K562 (cell line): ENCODE results near the gene PCNX2. TPM values are rescaled to one million over a fixed set of nuclear protein-coding genes. Genes with fewer than 3 reads are reported as not detected.
A peak's percentile ranks its signal among the peaks of the same experiment; 100 is the strongest.

Experiments
- DIDO1 ChIP-seq: fragments of 450-650 bp; IDR thresholded peaks from 2 replicates; pipeline ENCODE4 v1.6.1; 2016; ENCODE audit warnings: low read depth, missing biosample characterization, missing genetic modification characterization
- HDGF ChIP-seq: fragments of 450-650 bp; IDR thresholded peaks from 2 replicates; pipeline ENCODE4 v1.6.1; 2016
- HNRNPK ChIP-seq: fragments of 200-400 bp; formaldehyde crosslinking; IDR thresholded peaks from one replicate; pipeline ENCODE4 v1.6.1; 2018; ENCODE audit warnings: mild to moderate bottlenecking, low read depth, low read length; ENCODE audit not compliant: poor library complexity, severe bottlenecking
- JUND ChIP-seq, 2 experiments: IDR thresholded peaks; 2 replicates in 1 of 2; 3 replicates in 1 of 2; pipeline ENCODE4 v1.6.1; 2011; ENCODE audit warnings: borderline replicate concordance in 2 of 2, low read depth in 2 of 2, low read length in 2 of 2, improper control_type of control experiment in 1 of 2, missing biosample characterization in 1 of 2, missing genetic modification characterization in 1 of 2, missing genetic modification reagents in 1 of 2
- KHSRP ChIP-seq: fragments of 450-650 bp; IDR thresholded peaks from 2 replicates; pipeline ENCODE4 v1.6.1; 2017
- NONO ChIP-seq, 2 experiments: fragments of 200-400 bp in 1 of 2; fragments of 450-650 bp in 1 of 2; formaldehyde crosslinking in 1 of 2; IDR thresholded peaks; 2 replicates each; pipeline ENCODE4 v1.6.1; 2017; ENCODE audit warnings: low read depth in 2 of 2, mild to moderate bottlenecking in 2 of 2, moderate library complexity in 2 of 2, low read length in 1 of 2
- SMC3 ChIP-seq: conservative IDR thresholded peaks from 2 replicates; pipeline ENCODE4 v1.6.1; 2011; ENCODE audit warnings: low read depth, low read length, improper control_type of control experiment; ENCODE audit not compliant: insufficient read depth
- SREBF2 ChIP-seq: sonication (generic); formaldehyde crosslinking; IDR thresholded peaks from 2 replicates; pipeline ENCODE4 v1.4.0; 2020; ENCODE audit warnings: mild to moderate bottlenecking, missing genetic modification reagents
- ZFPM2 ChIP-seq: fragments of 250-450 bp; sonication (Bioruptor Pico); IDR thresholded peaks from 2 replicates; pipeline ENCODE4 v1.5.1; 2022; ENCODE audit warnings: mild to moderate bottlenecking
- ZNF780A ChIP-seq: fragments of 250-450 bp; sonication (Bioruptor Pico); IDR thresholded peaks from 2 replicates; pipeline ENCODE4 v1.5.0; 2021; ENCODE audit warnings: mild to moderate bottlenecking
- polyA plus RNA-seq, 8 experiments: library from polyadenylated mRNA; depleted of rRNA in 4 of 8; stranded (reverse) in 5 of 8; unstranded in 3 of 8; fragments of >200 nt; fragmentation: Nextera tagmentation in 2 of 8; fragmentation: Illumina TruSeq in 1 of 8; extraction: Ambion mirVana in 2 of 8; extraction: Trizol in 1 of 8; gene quantifications; 2 replicates each; pipeline versions ENCODE4 v1.2.1 to v1.2.3, GENCODE V29; 2011 to 2014; ENCODE audit warnings: inconsistent platforms in 1 of 8, missing spikeins in 1 of 8
- total RNA-seq, 7 experiments: library from RNA; depleted of rRNA in 6 of 7; stranded (reverse); fragments of >200 nt in 6 of 7; fragmentation: Illumina TruSeq in 2 of 7; extraction: Trizol in 2 of 7; gene quantifications; 2 replicates each; pipeline versions ENCODE4 v1.2.1 to v1.2.3, GENCODE V29; 2011 to 2021; ENCODE audit warnings: low replicate concordance in 1 of 7
- TF ChIP-seq, protein P1 (sequence below): fragments of 200-800 bp; sonication (Bioruptor generic); IDR thresholded peaks from 2 replicates; pipeline ENCODE4 v1.6.1; 2016; ENCODE audit warnings: missing genetic modification characterization, missing compliant biosample characterization
- TF ChIP-seq, protein P2 (sequence below): sonication (generic); formaldehyde crosslinking; IDR thresholded peaks from 2 replicates; pipeline ENCODE4 v1.8.0; 2022; ENCODE audit warnings: mild to moderate bottlenecking, missing genetic modification reagents
- TF ChIP-seq, protein P3 (sequence below): IDR thresholded peaks from 2 replicates; pipeline ENCODE4 v1.6.1; 2012; ENCODE audit warnings: low read depth, low read length, improper control_type of control experiment, borderline replicate concordance
- TF ChIP-seq, protein P4 (sequence below): fragments of 450-650 bp; IDR thresholded peaks from 2 replicates; pipeline ENCODE4 v1.6.1; 2018; ENCODE audit not compliant: partially characterized antibody

The PCNX2 gene
- total and polyA plus RNA-seq, 9 of the 15 experiments (the other 6 are each of a cell fraction or from before 2014, with no cell fraction given): 0.07 to 0.33 TPM; not detected in 7

DNA sequence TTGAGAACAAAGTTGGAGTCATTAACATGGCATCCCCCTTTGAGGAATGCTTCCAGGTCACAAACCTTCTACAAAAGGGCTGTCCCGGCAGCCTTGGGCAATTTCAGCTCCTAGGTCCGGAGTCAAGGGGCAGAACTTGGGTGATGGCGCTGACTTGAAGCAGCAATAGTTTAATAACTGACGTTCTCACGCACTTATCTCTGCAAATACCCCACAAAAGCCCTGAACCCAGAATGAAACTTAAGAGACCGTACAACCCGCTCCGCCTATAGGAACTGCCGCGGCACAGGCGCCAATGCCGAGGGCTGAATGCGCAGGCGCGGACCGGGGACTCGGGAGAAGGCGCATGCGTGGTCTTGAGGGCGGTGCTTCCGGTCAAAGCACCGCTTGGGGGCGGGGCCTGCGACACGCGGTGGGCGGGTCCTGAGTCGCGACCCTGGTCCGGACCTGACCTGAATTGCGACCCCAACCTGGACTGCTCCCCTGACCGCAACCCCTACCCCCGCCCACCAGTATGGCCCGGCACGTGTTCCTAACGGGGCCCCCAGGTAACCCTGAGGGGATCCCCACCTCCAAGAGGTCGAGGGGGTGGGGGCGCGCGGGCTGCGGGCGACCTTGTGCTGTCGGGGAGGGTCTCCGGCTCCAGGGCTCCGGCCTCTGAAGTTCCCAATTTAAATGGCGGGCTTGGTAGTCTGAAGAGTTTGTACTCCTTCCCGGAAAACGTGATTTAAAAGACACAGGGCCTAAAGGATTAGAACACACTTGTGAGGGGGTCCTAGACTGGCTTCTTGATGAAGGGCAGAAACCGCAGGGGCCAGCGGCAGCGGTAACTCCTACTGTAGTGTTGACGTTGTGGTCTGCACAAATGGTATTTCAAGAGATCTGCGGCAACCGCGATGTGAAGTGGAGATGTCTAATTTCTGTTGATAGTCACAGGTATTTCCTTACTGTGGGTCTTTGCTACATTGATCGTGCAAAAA, 345.0 kb downstream of the PCNX2 start, which contains the start of gene NTPCR (continued):
- TF ChIP-seq, protein P1, sequence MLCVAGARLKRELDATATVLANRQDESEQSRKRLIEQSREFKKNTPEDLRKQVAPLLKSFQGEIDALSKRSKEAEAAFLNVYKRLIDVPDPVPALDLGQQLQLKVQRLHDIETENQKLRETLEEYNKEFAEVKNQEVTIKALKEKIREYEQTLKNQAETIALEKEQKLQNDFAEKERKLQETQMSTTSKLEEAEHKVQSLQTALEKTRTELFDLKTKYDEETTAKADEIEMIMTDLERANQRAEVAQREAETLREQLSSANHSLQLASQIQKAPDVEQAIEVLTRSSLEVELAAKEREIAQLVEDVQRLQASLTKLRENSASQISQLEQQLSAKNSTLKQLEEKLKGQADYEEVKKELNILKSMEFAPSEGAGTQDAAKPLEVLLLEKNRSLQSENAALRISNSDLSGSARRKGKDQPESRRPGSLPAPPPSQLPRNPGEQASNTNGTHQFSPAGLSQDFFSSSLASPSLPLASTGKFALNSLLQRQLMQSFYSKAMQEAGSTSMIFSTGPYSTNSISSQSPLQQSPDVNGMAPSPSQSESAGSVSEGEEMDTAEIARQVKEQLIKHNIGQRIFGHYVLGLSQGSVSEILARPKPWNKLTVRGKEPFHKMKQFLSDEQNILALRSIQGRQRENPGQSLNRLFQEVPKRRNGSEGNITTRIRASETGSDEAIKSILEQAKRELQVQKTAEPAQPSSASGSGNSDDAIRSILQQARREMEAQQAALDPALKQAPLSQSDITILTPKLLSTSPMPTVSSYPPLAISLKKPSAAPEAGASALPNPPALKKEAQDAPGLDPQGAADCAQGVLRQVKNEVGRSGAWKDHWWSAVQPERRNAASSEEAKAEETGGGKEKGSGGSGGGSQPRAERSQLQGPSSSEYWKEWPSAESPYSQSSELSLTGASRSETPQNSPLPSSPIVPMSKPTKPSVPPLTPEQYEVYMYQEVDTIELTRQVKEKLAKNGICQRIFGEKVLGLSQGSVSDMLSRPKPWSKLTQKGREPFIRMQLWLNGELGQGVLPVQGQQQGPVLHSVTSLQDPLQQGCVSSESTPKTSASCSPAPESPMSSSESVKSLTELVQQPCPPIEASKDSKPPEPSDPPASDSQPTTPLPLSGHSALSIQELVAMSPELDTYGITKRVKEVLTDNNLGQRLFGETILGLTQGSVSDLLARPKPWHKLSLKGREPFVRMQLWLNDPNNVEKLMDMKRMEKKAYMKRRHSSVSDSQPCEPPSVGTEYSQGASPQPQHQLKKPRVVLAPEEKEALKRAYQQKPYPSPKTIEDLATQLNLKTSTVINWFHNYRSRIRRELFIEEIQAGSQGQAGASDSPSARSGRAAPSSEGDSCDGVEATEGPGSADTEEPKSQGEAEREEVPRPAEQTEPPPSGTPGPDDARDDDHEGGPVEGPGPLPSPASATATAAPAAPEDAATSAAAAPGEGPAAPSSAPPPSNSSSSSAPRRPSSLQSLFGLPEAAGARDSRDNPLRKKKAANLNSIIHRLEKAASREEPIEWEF (CRISPR knock-in tag): no peak
- TF ChIP-seq SREBF2 (CRISPR knock-in tag) (no peak), KHSRP (no peak), JUND (IDR thresholded peaks at IDR 0.05; ENCODE audit: borderline replicate concordance, low read depth, low read length) (no peak), JUND (tag; IDR thresholded peaks at IDR 0.05; ENCODE audit: borderline replicate concordance, low read depth, low read length) (no peak), ZNF780A (CRISPR knock-in tag) (0 out of 2 replicates have a peak, but pooled peaks have one; percentile 54), ZFPM2 (no peak), DIDO1 (peak; percentile 71; the same call in 1 of the 2 replicates), NONO (IDR thresholded peaks at IDR 0.05; ENCODE audit: low read depth in 2 of 2, low read length in 1 of 2) (no peak), HNRNPK (no peak), SMC3 (no peak), HDGF (no peak)
- TF ChIP-seq, protein P2, sequence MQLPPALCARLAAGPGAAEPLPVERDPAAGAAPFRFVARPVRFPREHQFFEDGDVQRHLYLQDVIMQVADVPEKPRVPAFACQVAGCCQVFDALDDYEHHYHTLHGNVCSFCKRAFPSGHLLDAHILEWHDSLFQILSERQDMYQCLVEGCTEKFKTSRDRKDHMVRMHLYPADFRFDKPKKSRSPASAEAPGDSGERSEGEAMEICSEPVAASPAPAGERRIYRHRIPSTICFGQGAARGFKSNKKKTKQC (CRISPR knock-in tag): no peak
- TF ChIP-seq, protein P3, sequence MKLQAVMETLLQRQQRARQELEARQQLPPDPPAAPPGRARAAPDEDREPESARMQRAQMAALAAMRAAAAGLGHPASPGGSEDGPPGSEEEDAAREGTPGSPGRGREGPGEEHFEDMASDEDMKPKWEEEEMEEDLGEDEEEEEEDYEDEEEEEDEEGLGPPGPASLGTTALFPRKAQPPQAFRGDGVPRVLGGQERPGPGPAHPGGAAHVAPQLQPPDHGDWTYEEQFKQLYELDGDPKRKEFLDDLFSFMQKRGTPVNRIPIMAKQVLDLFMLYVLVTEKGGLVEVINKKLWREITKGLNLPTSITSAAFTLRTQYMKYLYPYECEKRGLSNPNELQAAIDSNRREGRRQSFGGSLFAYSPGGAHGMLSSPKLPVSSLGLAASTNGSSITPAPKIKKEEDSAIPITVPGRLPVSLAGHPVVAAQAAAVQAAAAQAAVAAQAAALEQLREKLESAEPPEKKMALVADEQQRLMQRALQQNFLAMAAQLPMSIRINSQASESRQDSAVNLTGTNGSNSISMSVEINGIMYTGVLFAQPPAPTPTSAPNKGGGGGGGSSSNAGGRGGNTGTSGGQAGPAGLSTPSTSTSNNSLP: no peak
- TF ChIP-seq, protein P4, sequence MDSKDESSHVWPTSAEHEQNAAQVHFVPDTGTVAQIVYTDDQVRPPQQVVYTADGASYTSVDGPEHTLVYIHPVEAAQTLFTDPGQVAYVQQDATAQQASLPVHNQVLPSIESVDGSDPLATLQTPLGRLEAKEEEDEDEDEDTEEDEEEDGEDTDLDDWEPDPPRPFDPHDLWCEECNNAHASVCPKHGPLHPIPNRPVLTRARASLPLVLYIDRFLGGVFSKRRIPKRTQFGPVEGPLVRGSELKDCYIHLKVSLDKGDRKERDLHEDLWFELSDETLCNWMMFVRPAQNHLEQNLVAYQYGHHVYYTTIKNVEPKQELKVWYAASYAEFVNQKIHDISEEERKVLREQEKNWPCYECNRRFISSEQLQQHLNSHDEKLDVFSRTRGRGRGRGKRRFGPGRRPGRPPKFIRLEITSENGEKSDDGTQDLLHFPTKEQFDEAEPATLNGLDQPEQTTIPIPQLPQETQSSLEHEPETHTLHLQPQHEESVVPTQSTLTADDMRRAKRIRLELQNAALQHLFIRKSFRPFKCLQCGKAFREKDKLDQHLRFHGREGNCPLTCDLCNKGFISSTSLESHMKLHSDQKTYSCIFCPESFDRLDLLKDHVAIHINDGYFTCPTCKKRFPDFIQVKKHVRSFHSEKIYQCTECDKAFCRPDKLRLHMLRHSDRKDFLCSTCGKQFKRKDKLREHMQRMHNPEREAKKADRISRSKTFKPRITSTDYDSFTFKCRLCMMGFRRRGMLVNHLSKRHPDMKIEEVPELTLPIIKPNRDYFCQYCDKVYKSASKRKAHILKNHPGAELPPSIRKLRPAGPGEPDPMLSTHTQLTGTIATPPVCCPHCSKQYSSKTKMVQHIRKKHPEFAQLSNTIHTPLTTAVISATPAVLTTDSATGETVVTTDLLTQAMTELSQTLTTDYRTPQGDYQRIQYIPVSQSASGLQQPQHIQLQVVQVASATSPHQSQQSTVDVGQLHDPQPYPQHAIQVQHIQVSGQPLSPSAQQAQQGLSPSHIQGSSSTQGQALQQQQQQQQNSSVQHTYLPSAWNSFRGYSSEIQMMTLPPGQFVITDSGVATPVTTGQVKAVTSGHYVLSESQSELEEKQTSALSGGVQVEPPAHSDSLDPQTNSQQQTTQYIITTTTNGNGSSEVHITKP: peak; percentile 8
